ENCODE data around the gene STAT5B.

- TF ChIP-seq EZH2 (IDR thresholded peaks at IDR 0.05; ENCODE audit: insufficient read depth, low read length) (no peak), CTCF (IDR thresholded peaks at IDR 0.05; ENCODE audit: insufficient read depth, low read depth, low read length) (no peak)
Measured at GRCh38 chr17:42192189-42193126, 83.7 kb downstream of the STAT5B start.

All from astrocyte (in vitro differentiated cells and primary cell).